ENCODE measurements around the gene UBXN6.

The UBXN6 gene

DNA sequence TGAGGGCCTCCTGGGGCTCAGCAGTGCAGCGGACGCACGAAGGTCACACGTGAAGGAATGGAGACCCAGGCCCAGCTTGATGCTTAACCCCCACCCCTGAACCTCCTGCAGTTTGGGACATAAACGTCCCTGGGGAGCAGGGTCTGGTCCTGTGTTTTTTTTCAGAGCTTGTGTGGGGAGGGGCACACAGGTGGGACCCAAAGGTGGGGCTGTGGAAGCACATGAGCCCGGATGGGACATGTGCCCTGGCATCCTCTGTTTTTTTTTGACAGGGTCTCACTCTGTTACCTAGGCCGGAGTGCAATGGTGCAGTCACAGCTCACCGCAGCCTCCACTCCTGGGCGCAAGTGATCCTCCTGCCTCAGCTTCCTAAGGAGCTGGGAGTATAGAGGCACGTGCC is 20.5 kb downstream of the UBXN6 start:
- DNase-seq = no peak

DNA sequence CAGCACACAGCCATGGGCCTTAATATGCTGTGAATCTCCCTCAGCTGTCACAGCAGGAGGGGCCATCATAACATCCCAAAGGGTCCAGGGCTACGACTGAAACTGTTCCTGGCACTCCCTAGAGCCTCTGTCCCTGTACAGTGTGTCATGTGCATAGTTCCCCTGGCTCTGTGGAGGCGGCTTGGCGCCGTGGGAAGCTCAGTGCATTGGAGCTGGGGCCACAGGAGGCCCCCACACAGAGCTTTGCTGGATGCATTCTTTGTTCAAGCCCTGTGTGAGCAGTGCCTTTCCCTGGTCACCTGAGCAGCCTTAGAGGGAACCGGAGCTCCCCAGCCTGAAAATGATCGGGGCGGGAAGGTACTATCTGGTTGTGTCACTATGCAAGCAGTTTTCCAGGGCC is 21.4 kb downstream of the UBXN6 start:
- no peak for DNase-seq

DNA sequence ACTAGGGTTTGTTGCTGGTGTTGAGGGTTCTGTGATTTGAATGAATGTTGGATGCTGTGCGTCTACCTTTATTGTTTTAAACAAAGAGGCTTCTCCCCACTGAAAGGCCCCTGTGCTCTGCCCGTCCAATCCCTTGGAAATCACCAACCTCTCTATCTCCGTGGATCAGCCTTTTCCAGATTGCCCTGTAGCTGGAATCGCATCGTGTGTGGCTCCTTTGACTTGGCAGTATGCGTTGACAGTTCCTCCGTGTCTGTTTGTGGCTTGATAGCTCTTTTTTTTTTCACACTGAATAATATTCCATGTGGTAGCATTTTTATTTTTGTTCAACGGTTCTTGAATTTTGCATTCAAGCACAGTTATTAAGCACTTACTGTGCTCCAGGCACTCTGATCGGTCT is 23.2 kb downstream of the UBXN6 start:
- DNase-seq = no peak

DNA sequence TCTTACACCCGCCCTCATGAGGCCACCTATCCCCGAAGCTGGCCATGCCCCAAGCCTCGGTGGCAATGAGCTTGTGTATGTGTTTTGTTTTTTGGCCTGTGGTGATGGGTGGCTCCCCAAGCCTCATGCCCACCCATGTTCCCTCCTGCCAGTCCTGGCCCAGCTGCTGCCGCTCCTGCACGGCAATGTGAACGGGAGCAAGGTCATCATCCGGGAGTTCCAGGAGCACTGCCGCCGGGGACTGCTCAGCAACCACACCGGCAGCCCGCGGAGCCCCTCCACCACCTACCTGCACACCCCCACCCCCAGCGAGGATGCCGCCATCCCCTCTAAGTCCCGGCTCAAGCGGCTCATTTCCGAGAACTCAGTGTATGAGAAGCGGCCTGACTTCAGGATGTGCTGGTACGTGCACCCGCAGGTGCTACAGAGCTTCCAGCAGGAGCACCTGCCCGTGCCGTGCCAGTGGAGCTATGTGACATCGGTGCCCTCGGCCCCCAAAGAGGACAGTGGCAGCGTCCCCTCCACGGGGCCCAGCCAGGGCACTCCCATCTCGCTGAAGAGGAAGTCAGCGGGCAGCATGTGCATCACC is 24.6 kb downstream of the UBXN6 start:
- no peak for DNase-seq

DNA sequence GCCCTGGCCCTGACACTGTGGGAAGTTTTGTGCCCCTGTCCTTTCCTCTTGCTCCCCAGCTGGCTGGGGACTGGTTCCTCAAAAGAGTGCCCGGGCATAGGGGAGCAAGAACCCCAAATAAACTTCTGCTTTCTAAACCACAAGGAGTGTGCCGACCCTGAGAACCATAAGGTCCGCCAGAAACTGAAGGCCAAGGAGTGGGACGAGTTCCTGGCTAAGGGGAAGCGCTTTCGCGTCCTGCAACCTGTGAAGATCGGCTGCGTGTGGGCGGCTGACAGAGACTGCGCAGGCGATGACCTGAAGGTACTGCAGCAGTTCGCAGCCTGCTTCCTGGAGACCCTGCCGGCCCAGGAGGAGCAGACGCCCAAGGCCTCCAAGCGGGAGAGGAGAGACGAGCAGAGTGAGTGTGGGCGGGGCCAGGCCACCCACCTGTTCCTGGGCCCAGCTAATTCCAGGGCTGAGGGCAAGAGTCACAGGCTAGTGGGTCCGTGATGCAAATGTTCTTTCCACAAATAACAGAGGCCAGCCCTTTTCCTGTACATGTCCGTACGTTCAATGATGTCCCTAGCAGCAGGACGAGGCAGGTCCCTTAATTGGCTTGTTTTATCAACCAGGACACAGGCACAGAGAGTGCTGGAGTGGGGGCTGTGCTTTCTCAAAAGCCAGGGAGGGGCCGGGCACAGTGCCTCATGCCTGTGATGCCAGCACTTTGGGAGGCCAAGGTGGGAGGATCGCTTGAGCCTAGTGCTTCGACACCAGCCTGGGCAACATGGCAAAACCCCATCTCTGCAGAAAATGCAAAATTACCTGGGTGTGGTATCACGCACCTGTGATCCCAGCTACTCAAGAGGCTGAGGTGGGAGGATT is 25.6 kb downstream of the UBXN6 start:
- peak; percentile 23 for DNase-seq

DNA sequence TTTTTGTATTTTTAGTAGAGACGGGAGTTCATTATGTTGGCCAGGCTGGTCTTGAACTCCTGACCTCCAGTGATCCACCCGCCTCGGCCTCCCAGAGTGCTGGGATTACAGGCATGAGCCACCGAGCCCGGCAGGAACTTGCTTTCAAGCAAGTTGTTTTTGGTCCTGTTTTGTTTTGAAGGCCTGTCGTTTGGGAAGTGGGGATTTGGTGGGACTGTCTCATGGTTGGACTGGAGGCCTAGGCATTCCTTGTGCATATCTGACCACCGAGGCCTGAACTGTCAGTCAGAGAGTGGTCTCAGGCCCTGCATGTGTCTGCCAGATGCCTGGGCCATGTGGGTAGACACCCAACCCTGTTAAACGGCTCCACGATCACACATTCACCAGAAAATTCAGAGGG is 26.3 kb downstream of the UBXN6 start:
- no peak for DNase-seq

DNA sequence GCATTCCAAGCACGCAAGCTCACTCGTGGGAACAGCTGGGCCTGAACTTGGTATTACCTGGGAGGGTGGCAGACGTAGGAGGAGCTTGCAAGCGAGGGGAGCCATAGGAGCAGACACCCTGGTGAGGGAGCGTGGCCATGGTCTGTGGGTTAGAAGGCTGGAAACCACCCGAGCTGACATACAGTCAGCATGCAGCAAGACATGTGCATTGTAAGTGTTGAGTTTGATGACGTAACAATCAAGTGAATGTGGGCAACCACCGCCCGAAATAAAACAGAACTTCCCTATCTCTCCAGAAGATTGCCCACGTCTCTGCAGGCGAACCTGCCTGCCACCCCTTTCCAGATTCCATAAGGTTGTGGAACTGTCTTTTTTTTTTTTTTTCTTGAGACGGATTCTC is 26.8 kb downstream of the UBXN6 start:
- DNase-seq = peak; percentile 31

DNA sequence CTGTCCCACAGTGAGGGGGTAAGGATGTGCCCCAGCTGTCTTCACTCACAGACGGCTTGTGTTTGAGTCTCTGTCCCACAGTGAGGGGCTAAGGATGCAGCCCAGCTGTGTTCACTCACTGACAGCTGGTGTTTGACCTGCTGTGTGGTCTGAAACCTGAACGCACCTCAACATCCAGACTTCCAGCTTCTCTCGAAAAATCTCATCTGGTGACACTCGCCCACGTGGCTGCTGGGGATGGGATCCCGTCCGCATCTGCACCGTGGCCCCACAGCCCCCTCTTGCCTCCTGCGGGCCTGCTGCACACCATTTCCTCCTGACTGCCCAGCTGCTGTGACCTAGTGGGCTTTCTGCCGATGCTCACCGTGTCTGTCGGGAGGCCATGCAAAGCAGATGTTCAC is 27.8 kb downstream of the UBXN6 start:
- DNase-seq = no peak

DNA sequence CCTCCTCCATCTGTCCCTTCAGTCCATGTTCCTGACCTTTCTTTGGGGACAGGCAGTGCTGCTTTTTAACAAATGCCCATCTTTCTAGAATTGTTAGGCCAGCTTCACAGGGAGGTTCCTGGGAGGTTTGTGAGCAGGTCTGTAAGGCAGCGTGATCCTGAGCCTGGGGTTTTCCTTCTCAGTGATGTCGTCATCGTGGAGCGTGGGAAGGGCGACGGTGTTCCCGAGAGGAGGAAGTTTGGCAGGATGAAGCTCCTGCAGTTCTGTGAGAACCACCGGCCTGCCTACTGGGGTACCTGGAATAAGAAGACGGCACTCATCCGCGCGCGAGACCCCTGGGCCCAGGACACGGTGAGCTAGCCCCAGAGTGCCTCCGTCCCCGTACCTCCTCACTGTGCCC is 28.3 kb downstream of the UBXN6 start:
- no peak for DNase-seq

DNA sequence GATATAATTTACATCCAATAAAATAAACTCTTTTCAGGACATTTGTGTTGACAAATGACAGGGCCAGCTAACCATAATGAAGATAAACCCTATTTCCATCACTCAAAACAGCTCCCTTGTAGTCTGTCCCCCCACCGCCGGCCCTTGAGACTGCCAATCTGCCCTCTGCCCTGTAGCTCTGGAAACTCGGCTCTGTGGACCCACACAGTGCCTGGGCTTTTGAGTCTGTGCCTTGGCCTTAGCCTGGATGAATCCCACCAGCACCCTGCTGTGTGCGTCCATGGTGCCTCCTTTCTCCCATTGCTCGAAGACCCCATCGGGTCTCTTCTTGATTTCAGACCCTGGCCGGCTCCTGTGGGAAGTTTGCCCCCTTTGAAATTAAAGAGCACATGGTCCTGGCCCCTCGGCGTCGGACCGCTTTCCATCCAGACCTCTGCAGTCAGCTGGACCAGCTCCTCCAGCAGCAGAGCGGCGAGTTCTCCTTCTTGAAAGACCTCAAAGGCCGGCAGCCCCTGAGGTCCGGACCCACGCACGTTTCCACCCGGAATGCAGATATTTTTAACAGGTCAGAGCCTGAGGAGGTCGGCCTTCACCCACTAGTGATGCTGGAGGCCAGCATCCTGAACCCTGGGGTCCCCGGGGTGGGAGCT is 29.1 kb downstream of the UBXN6 start:
- DNase-seq = no peak

DNA sequence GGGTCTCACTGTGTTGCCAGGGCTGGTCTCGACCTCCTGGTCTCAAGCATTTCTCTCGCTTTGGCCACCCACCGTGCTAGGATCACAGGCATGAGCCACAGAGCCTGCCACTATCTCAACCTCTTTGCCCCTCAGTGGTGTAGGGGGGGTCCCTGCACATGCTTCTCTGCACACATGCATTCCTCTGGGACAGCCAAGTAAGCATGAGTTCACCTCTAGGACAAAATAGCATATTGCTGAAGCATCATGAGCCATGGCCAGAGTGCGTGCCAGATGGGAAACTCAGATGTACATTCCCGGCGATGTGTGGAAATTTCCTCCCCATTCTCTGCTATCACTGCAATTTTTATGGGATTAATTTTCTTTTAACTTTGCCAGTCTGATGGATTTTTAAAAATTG is 32.1 kb downstream of the UBXN6 start:
- DNase-seq = no peak

DNA sequence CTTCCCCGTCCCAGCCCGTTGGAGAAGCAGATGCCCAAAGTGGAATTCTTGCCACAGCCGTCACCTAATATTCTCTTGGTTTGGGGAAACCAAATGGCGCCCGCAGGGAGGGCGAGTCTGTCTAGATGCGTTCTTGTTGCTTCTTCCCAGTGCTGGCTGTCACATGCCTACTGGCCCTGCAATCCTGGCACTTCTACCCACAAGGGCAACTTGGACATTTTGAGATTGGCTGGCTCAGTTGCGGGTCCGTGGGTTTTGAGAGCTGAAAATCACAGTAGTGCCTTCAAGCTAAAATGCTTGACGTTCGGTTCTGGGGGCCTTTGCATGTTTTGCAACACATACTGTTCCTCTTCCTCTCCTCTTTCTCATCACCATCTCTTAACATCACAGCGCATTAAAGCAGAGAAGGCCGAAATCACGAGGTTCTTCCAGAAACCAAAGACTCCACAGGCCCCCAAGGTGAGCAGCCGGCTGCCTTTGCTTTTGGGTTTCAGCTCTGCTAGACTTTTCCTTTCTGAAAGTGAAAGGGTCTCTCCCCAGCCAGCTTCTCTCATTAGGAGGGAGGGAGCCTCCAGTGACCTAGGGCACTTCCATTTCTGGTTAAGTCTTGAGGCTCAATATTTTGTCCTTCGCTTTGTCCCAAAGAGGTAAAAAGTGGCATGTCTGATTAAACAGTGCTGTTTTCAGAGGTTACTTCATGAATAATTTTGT is 34.0 kb downstream of the UBXN6 start:
- no peak for DNase-seq

DNA sequence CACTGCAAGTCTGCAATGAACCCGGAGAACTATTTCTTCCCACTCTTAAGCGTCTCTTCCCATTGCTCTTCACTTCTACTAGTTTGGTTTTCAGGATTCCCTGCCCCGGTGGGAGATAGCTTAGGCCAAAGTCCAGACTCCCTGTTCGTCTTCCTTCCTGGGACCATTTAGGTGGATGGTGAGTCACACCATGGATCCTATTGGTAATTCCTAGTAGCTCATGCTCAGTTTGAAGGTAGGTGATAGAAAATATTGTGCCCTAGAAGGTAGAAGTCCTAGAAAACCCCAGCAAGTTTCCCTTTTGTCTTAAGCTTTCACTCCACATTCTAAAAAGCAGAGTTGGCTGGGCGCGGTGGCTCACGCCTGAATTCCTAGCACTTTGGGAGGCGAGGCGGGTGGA is 41.3 kb downstream of the UBXN6 start:
- DNase-seq = no peak

DNA sequence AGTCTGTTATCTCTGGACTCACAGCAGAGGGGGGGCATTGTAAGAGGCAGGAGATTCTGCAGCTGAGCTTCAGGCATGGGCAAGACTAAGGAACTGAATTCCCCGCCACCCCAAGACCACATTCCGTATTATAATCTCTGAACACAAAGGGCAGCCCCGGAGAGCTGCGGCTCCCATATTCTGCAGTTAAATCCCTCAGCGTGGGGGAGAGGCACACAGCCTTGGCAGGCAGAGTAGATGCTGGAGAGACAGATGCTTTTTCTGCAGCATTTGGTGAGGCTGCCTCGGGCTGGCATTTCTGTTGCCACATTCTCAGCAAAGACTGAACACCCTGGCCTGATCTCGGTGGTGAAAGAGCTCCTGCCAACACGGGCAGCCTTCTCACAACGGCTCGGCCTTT is 42.2 kb downstream of the UBXN6 start:
- no peak for DNase-seq

DNA sequence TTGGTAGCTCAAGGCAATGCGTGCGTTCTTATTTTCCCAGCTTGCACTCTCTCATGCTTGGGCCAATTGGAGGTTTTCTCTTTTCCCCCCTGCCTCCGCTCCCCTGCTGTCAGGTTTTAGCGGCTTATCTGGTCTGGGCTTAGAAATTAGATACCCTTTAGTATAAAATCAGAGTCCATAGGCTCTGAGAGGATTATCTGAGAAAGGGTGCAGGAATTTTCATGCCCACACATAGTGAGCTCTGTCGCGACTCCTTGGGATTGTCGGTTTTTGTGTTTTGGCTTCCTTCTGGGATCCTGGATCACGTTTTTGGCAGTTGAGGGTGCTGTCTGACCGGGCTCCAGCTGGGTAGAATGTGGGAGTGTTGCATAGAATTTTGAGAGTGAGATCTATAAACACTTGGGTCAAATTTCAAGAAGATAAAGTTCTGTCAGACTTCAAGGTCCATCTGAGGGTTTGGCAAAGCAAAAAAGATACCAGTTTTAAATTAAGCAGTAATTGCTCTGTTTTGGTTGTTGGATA is 42.7 kb downstream of the UBXN6 start:
- DNase-seq = no peak

DNA sequence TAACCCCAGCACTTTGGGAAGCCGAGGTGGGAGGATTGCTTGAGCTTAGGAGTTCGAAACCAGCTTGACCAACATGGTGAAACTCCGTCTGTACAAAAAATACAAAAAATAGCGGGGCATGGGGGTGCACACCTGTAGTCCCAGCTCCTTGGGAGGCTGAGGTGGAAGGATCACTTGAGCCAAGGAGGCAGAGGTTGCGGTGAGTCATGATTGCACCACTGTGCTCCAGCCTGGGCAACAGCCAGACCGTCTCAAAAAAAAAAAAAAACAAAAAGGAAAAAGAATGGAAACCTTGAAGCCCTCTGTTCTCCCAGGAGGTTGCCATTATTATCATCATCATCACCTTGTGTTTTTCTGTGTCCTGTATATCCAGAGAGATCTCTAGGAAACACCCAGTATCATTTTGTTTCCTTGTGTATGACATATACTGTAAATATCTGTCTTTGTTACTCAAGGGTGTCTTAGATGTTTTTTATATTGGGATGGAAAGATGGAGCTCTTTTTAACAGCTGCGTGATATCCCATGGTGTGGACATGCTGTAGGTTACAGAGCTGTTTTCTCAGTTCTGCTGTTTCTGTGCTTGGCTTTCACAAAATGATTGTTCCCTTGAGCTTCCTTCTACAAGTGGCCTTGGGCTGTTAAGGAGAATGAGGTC is 43.3 kb downstream of the UBXN6 start:
- no peak for DNase-seq

DNA sequence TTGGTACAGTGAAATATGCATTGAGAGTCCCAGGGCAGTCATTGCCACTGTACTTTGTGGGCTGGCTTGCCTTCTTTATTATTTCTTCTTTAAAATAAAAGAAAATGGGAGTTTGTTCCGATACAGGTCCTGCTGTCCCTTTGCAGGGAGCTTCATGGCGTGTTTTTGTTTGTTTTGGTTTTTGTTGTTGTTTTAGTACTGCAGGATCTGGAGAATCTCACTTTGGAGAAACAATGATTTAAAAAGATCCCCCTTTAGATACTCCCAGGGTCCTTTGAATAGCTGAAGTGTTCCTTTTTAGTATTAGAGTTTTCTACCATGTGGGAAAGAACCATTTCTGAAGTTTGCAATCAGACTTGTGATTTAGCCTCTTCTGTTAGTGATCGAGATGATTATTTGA is 44.0 kb downstream of the UBXN6 start:
- DNase-seq = no peak

DNA sequence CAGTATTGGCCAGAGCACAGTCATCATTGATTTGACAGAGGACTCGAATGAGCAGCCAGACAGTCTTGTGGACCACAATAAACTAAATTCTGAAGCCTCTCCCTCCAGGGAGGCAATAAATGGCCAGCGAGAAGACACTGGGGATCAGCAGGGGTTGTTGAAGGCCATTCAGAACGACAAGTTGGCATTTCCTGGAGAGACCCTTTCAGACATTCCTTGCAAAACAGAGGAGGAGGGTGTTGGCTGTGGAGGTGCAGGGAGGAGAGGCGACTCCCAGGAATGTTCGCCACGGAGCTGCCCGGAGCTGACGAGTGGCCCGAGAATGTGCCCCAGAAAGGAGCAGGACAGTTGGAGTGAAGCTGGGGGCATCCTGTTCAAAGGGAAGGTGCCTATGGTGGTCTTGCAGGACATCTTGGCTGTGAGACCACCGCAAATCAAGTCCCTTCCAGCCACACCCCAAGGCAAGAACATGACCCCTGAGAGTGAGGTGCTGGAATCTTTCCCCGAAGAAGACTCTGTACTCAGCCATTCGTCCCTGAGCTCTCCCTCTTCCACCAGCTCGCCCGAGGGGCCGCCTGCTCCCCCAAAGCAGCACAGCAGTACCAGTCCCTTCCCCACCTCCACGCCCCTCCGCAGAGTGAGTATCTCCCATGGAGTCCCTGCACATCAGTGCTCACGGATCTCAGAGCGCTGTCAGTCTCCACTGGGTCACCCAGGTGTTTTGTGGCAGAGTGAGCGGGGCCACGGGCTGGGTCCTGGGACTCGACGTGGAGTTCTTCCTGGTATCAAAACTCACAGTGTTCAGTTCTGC is 48.3 kb downstream of the UBXN6 start:
- no peak for DNase-seq

DNA sequence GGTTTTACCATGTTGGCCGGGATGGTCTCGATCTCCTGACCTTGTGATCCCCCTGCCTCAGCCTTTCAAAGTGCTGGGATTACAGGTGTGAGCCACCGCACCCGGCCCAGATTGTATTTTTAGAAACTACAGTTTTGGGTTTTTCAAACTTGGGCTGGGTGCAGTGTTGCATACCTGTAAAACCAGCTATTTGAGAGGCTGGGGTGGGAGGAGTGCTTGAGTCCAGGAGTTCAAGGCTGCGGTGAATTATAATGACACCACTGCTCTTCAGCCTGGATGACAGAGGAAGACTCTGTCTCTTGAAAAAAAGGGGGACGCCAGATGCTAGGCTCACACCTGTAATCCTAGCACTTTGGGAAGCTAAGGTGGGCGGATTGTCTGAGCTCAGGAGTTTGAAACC is 51.0 kb downstream of the UBXN6 start:
- DNase-seq = no peak

DNA sequence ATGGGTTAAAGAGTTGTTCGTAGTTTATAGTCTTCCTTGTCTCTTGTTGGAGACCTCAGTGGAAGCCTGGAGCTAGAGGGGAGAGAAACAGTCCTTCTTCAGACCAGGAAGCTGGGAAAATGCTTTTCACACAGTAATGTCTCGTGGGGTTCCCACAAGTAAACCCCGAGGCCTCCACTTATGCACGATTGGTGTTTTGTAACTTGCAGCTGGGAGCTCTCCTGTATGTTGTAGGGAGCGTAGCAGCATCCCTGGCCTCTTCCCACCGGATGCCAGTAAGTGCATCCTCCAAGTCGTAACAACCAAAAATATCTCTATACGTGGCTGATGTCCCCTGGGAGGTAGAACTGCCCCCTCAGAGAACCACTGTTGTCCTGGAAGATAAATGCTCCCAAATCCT is 51.6 kb downstream of the UBXN6 start:
- DNase-seq = no peak

DNA sequence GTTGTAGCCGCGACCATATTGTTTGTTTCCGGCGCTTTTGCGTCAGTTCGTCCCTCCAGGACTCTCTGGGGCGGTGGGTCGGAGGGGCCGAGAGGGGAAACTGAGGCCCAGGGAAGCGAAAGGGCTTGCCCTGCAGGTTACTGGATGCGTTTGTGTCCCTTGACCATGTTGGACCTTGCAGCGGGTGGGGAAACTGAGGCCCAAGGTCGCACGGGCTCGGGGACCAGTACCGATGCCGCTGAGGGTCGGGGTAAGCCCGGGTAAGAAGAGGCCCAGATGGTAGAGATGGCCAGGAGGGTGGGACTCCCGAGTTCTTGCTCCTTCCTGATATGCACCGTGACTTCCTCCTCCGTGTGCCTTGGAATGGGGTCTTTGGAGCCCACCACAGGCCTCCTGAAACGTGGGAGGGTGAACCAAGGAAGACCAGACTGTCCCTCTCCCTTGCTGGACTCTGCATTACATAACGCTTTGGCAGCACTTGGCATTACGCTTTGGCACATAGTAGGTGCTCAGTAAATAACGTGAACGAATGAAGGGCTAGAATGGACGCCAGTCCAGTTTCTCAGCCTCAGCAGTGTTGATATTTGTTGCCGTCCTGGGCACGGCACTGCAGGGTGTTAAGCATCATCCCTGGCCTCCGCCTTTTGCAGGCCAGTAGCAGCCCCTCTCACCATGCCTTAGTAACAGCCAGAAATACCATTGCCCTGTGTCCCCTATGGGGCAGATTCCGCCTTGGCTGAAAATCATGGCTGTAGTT is 54.4 kb downstream of the UBXN6 start:
- no peak for DNase-seq
